ENCODE results near the gene CPEB4. TPM values are rescaled to one million over a fixed set of nuclear protein-coding genes. Genes with fewer than 3 reads are reported as not detected.

The CPEB4 gene
- total RNA-seq, 4 donors from 2014 or later: 97.8 to 109 (median 102) TPM

DNA sequence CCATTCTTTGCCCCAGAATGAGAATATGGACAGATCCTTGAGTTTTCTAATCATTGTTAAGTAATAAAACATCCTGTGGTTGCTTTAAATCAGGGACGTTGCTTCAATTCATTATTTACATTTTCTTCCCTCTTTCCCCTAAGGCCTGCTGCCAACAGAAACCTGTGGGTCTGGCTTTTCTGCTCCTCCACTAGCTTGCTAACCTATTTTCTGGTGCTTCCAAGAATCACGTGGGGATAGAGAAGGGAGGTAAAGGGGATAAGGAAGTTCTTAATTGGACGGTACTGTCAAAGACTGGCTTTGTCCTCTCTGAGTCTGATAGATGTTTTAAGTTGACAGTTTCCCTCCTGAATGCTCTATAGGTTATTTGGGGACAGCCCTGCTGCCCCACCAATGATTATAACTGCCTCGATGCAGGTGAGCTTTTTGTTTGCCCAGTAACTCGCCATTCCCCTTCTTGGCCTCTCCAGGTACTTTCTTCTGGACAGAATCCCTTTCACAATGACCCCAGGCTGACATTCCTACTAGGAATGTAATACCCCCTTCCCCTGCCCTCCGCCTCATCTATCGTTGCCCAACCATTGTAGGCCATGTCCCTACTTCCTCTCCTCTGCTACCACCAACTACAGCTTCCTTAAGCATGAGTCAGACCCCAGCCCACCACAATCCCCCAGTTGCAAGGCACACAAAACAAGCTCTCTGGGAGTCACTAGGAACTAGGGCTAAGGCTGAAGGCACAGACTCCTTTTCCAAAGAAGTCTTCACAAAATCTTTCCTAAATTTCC is 19.9 kb upstream of the CPEB4 start:
- intact Hi-C loops (cut with DNase I; ENCODE audit: low total_unique reads) (no loop called here), in situ Hi-C loops (cut with MboI; ENCODE audit: low sequenced_read_pairs in 4 of 4) (no loop called here)
- no peak for DNase-seq
- no peaks in the 10 kb centered on the region for H3K36me3 ChIP-seq
- TF ChIP-seq POLR2A (IDR thresholded peaks at IDR 0.05) (no peak), CTCF (IDR thresholded peaks at IDR 0.05 in 4 of 5, conservative IDR thresholded peaks at IDR 0.05 in 1 of 5) (no peak)
- H3K27ac ChIP-seq: no peak overlapping the region
- no peaks in the 10 kb centered on the region for H3K9me3 ChIP-seq
- no peaks in the 10 kb centered on the region for H3K4me1 ChIP-seq
- H3K27me3 ChIP-seq: no peaks in the 10 kb centered on the region
- H3K4me3 ChIP-seq: no peak overlapping the region
- no peak for ATAC-seq

GRCh38 chr5:173869316-173869715 is 18.8 kb upstream of the CPEB4 start:
- in situ Hi-C loops (cut with MboI; ENCODE audit: low sequenced_read_pairs in 4 of 4) (no loop called here), intact Hi-C loops (cut with DNase I; ENCODE audit: low total_unique reads) (no loop called here)
- Histone ChIP-seq H3K27ac (no peak overlapping the region), H3K27me3 (no peaks in the 10 kb centered on the region), H3K4me1 (no peaks in the 10 kb centered on the region), H3K36me3 (no peaks in the 10 kb centered on the region), H3K4me3 (no peak overlapping the region), H3K9me3 (no peaks in the 10 kb centered on the region)
- DNase-seq (no peak), ATAC-seq (no peak)
- no peak for TF ChIP-seq POLR2A (IDR thresholded peaks at IDR 0.05)
- no peak for TF ChIP-seq CTCF (IDR thresholded peaks at IDR 0.05 in 4 of 5, conservative IDR thresholded peaks at IDR 0.05 in 1 of 5)

DNA sequence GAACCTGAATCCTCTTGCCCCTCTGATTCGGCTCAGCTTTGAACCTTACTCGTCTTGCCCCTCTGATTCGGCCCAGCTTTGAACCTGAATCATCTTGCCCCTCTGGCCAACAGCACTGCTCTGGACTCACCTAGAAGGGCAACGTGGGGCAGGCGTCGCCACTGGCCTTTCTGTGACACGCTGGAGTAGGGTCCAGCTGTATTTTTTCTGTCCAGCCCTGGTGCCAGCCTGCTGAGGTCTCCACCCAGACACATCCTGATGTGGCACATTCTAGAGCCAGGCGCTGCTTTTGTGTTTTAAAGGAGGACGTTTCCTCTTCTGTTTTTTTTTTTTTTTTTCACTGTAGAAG is 15.2 kb upstream of the CPEB4 start:
- H3K36me3 ChIP-seq: no peaks in the 10 kb centered on the region
- peaks cover 0 to 8% of the 10 kb centered on the region in 2 donors for H3K4me1 ChIP-seq
- H3K4me3 ChIP-seq: no peak overlapping the region
- no peaks in the 10 kb centered on the region for H3K27me3 ChIP-seq
- H3K9me3 ChIP-seq: no peaks in the 10 kb centered on the region
- TF ChIP-seq CTCF (IDR thresholded peaks at IDR 0.05 in 4 of 5, conservative IDR thresholded peaks at IDR 0.05 in 1 of 5) (no peak), POLR2A (IDR thresholded peaks at IDR 0.05) (no peak)
- intact Hi-C loops (cut with DNase I; ENCODE audit: low total_unique reads) (no loop called here), in situ Hi-C loops (cut with MboI; ENCODE audit: low sequenced_read_pairs in 4 of 4) (no loop called here)
- H3K27ac ChIP-seq: no peak overlapping the region
- DNase-seq: no peak
- no peak for ATAC-seq

- ATAC-seq (no peak), DNase-seq (no peak)
- in situ Hi-C loops (cut with MboI; ENCODE audit: low sequenced_read_pairs in 4 of 4): no loop called here
- Histone ChIP-seq H3K4me3 (no peak overlapping the region), H3K27me3 (no peaks in the 10 kb centered on the region), H3K27ac (no peak overlapping the region), H3K9me3 (no peaks in the 10 kb centered on the region), H3K36me3 (no peaks in the 10 kb centered on the region), H3K4me1 (peaks cover 4 to 13% of the 10 kb centered on the region in 2 donors)
- intact Hi-C loops (cut with DNase I; ENCODE audit: low total_unique reads): no loop called here
- no peak for TF ChIP-seq CTCF (IDR thresholded peaks at IDR 0.05 in 4 of 5, conservative IDR thresholded peaks at IDR 0.05 in 1 of 5)
- TF ChIP-seq POLR2A (IDR thresholded peaks at IDR 0.05): no peak
Observed at GRCh38 chr5:173873306-173873922, 14.7 kb upstream of the CPEB4 start.
